HG03442 (cell line): ENCODE data around the gene DDN.

Experiments
- ATAC-seq: cut with Tn5 transposase; IDR thresholded peaks from one replicate; pipeline ENCODE4 v1.9.1; 2021; ENCODE audit warnings: mild to moderate bottlenecking, moderate library complexity; ENCODE audit not compliant: unreplicated experiment

DDN gene

DNA sequence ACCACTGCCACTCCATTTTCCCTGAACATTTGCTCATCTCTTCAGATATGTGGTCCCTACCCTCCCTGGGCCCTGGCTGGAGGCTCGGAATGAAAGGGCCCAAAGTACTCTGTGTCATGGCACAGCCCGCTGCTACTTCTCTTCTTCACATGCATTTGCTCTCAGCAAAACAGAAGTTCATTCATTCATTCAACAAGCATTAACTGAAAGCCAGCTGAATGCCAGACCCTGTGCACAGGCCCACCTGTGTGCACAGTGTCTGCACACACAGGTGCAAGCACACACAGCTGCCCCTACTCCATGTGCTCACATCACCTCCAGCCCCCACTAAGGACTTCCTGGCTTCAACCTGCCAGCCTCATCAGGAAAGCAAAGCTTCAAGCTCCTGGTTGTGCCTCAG lies 13.3 kb downstream of the DDN start:
- ATAC-seq: no peak

DNA sequence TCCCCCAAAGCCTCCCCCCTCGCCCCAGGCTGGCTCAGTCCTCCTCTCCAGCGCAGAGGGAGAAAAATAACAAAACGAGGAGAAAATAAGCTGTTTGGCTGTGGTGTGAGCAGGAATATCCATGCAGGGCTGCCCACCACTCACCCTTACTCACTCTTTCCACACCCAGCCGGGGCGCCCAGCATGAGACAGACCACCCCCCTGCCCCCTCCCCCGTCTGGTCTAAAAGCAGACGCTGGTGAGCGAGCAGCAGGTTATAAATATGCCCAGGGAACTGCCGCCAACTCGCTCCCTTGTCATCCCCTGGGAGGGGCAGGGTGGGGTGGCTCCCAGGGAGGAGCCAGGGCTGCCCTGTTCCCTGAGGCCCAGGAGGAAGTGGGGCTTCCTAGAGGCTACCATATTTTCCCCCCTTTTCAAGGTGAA lies 13.7 kb downstream of the DDN start:
- ATAC-seq: no peak

DNA sequence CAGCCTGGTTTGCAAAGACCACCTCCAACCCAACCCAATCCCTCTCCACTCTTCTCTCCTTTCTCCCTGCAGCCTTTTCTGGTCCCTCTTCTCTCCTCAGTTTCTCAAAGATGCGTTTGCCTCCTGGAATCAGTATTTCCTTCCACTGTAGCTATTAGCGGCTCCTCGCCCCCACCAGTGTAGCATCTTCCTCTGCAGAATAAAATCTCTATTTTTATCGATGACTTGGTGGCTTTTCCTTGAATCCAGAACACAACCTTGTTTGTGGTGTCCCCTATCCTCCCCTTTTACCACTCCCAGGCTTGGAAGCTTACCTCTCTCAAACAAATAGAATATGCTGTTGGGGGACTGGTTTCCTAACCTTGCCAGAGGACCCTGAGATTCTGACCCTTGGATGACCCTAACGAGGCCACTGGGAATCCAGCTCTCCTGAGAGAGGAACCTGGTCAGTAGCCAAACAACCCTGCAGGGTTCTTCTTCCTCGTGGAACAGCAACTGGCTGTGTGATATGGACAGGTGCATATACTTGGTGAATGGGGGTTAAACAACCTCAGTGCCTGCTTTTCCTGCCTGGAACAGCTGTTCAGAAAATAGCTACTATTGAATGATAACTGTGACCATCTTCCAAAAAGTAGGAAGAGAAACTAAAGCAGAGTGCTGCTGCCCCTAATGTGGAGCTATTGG lies 16.6 kb downstream of the DDN start:
- no peak for ATAC-seq

DNA sequence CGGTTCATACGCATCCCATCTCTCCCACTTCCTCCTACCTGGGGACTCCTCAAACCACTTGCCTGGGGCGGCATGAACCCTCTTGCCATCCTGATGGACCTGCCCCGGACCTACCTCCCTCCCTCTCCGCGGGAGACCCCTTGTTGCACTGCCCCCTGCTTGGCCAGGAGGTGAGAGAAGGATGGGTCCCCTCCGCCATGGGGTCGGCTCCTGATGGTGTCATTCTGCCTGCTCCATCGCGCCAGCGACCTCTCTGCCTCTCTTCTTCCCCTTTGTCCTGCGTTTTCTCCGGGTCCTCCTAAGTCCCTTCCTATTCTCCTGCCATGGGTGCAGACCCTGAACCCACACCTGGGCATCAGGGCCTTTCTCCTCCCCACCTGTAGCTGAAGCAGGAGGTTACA lies 17.4 kb downstream of the DDN start:
- no peak for ATAC-seq

DNA sequence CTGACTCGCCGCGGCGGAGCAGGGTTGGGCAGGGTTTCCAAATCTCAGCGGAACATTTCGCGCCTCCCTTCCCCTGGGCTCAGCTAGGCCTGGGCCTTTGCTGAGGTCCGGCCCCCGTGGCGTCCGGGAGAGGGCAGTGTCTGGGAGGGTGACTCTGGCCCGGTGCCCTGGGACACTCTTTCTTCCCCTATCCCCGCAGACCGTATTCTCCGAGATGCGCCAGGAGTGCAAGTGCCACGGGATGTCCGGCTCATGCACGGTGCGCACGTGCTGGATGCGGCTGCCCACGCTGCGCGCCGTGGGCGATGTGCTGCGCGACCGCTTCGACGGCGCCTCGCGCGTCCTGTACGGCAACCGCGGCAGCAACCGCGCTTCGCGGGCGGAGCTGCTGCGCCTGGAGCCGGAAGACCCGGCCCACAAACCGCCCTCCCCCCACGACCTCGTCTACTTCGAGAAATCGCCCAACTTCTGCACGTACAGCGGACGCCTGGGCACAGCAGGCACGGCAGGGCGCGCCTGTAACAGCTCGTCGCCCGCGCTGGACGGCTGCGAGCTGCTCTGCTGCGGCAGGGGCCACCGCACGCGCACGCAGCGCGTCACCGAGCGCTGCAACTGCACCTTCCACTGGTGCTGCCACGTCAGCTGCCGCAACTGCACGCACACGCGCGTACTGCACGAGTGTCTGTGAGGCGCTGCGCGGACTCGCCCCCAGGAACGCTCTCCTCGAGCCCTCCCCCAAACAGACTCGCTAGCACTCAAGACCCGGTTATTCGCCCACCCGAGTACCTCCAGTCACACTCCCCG lies 18.0 kb downstream of the DDN start:
- no peak for ATAC-seq

DNA sequence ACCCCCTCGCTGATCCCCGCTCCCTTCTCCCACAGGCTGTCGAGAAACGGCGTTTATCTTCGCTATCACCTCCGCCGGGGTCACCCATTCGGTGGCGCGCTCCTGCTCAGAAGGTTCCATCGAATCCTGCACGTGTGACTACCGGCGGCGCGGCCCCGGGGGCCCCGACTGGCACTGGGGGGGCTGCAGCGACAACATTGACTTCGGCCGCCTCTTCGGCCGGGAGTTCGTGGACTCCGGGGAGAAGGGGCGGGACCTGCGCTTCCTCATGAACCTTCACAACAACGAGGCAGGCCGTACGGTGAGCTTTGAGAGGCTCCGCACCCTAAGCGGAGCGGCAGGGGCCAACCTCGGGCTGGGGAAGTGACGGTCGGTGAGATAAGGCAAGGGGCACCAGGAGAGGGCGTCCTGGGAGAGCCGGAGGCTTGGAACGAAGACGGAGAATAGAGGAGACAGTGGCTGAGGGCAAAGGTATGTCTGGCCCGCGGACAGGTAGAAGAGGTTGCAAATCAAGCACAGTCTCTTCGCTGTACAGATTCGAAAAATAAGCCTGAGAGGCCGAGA lies 18.7 kb downstream of the DDN start:
- ATAC-seq: no peak

DNA sequence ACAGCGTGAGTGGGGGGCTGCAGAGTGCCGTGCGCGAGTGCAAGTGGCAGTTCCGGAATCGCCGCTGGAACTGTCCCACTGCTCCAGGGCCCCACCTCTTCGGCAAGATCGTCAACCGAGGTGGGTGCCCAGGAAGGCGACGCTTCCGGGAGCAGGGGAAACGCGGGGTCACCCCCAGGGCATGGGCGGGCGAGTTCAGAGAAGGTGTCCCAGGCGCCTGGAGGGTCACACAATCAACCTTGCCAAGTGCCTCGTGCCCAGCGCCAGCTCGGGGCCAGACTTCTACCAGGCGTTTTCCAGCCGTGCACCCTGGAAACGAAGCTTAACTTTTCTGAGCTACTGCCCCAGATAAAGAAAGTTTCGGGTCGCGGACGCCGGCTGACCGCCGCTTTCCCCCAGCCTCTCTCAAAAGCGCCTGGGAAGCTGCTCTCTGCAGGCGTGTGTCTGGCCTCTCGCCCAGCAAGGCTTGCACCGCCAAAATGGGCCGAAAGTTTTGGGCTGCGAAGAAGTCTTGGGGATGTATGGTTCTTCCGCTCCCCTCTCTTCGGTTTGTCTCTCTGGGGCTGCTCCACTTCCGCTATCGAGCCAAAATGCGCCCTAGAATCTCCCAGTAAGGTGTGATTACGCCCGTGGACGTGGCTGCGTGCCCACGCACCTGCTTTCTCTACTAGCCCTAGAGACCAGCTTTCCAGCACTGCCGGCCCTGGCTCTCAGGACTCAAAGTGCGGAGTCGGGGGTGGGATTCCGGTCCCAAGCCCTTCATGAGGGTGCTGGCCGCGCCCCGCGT lies 19.4 kb downstream of the DDN start:
- no peak for ATAC-seq

DNA sequence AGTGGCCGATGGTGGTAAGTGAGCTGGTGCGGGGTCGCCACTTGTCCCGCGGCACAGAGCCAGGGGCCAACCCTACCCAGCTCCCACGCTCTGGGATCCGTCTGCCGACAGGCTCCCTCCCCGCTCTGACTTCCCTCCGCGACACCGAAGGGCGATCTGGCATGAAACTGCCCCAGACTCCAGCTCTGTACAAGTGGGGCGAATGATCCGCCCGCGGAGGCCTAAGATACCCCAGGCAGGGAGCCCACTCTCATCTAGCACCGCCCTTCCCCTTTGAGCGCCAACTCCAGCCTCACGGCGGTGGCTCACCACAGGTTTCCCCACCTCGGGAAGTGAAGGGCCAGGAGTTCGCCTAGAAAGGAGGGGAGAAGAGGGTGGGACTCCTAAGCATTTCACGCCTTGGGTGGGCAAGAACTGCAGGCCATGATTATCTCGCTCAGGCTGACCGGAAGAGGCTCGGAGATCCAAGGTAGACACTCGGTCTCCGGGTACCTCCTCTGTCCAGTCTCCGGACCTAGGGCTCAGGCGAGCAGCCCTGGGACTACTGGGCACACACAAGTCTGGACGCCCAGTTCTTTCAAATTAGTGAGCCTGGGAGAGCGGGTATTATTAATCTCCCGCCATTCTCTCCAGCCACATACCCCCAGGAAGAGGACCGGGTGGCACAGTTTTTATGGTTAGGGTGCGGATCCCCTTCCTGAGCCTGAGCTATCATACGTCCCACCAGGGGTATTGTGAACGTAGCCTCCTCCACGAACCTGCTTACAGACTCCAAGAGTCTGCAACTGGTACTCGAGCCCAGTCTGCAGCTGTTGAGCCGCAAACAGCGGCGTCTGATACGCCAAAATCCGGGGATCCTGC lies 20.2 kb downstream of the DDN start:
- no peak for ATAC-seq

DNA sequence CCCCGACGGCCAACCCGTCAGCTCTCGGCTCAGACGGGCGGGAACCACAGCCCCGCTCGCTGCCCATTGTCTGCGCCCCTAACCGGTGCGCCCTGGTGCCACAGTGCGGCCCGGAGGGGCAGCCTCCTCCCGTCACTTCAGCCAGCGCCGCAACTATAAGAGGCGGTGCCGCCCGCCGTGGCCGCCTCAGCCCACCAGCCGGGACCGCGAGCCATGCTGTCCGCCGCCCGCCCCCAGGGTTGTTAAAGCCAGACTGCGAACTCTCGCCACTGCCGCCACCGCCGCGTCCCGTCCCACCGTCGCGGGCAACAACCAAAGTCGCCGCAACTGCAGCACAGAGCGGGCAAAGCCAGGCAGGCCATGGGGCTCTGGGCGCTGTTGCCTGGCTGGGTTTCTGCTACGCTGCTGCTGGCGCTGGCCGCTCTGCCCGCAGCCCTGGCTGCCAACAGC lies 20.9 kb downstream of the DDN start, which contains the start of gene WNT1:
WNT1 (plus strand) TSS at position 32 of the 450 bp plus-strand sequence; CDS start at position 361, 329 bp downstream.
- peak; percentile 9 for ATAC-seq

DNA sequence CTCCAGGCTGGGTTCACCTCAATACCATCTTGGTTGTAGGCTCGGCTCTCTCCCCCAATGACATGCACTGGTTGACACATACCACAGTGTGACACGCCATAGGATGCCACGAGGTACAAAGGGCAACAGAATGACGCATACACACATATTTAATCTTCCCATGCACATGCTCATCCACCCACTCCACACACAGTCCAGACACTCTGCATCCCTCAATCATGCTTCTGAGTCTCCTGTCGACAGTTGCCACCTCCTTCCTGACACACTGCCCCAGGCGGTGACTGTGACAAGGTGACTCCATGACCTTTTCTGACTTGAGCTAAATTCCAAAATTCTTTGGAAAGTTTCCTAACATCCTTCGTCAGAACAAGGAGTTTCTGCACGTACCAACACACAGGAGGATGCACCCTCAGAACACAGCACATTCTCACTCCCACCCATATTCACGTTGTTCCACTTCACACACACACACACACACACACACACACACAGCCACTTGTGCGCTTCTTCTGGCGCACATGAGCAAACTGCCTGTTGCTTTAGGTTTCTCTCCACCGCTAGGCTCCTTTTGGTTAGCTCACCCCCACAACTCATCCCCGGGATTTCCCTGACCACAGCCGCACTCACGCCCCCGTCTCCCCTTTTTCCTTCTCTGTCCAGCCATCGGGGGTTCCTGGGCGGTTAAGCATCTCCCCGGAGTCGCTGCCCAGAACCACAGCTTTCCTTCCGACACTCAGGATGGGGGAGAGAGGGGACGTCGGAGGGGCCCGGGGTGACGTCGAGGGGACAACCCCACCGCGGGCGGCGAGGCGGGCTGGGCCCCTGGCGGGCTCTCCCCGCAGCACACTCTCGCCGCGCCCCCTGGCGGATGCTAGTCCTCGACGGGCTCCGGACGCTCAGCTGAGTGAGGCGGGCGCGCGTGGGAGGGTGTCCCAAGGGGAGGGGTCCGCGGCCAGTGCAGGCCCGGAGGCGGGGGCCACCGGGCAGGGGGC lies 21.6 kb downstream of the DDN start:
- ATAC-seq: peak; percentile 45

DNA sequence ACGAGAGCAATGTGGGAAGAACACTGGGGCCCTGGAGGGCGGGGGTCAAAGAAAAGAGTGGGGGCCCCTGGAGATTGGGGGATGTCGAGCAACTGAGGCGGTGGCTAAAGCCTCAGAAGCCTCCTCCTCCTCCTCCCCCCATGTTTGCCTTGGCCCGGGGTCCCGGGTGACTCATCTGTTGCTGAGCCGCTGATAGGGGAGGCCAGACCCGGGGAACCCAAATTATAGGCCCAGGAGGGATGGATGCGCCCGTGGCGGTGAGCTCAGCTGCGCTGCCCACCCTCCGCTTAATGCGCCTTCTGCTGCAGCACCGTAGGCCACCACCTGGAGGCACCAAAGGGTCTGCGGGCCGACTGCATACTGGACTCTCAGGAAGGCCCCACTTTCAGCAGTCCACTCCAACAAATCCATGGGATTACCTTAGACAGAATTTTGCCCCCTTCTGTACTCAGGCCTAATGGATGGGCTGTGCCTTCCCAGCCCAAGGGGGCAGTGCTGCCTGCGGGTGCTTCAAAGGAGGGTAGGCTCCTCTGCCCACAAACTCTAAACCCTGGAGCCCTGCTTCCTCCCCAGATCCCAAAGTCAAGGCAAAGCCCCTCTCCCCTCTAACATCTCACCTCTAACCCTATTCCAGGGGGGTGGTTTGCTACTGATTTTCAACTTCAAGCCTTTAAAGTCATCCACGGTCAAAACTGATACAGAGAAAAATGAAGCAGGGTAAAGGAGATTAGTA lies 25.1 kb downstream of the DDN start:
- no peak for ATAC-seq

DNA sequence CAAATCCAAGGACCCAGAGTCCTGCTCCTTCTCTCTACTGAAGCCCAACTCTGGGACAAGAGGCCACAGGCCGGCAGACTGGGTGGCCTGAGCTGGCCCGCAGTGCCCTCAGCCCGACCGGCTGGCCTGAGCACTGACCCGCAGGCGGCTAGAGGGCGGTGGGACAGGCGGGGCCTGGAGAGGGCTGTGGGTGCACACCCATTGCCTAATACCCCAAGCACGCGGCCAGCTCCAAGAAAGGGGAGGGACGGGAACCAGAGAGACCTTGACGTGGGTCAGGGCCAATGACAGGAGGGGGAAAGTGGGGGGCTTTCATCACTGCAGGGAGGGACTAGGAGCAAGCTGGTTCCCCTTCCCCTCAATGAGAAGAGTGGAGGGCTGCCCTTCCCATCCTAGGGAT lies 25.6 kb downstream of the DDN start:
- no peak for ATAC-seq

DNA sequence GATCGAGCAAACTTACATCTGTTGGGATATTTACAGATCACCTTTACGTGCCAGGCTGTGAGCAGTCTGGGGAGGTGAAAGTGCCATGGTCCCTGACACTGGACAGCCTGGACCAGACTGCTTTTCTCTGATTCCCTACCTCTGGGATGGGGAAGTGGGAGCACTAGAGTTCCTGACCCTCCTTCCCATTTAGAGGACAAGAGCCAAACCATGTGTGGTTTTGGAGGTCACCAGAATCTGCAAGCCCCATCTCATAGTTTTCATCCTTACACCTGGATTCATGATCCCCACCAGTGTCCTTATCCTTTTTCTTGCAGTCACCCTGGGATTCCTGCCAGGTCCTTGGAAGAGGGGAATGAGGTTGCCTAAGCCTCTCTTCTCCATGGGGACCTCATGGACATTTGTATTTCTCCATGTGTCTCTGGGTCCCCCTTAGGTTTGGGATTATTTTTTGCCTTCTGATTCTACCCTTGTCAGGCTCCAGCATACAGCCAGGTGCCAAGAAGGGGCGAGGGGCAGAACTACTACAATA lies 26.2 kb downstream of the DDN start:
- no peak for ATAC-seq

DNA sequence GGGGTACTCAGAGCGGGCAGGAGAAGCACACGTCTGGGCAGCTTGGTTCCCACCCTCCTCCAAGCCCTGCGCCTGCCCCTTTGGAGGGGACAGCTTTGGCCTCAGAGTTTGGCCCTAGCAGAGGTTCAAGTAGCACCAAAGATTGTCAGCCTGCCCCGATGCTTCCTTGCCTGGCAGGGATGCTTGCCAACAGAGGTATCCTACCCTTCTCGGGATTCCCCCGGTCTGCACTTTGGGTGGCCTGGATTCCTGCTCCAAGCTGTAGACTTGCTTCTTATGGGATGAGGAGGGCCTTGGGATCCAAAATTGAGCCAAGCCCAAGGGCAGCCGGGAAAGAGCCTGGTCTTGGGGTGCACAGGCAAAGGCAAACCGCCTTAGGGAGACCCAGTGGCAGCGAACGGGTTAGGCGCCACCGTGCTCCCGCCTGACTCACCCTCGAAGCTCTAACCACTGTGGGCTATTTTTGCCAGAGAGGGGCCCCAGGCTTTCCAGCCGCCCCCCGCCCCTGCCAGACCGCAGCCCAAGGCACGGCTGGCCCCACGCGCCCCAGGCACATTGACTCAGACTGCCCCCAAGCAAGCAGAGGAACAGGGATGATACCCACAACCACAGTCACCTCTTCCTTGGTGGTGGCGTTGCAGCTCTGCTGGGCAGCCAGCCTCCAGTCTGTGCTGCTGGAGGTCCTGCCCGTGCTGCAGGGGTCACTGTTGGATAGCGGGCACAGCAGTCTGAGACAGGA lies 26.8 kb downstream of the DDN start:
- ATAC-seq: no peak

DNA sequence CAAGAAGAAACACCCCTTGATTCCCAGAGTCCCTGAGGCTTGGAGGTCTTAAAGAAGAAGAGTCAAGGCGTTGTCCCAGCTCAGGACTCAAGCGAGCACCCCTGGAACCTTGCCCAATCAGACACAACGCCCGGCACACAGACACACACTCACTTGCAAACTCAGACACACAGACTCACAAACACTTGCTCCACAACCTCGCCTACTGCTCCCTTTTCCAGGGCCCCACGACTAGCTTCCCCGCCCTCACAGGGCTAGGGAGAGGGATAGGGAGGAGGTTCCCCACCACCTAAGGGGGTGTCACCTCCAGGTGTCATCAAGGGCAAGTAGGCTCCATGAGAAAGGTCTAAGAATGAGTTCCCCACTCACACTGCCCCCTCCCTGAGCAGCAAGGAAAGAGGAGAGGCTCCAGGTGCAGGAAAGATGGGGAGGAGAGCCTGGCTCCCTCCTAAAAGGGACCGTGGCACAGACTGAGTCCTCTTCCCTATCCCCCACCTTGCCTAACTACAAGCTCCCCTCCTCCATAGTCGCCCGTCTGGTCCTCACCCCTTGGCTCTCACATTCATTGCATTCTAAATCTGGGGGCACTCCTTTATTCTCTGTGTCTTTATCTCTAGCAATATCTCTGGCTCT lies 28.4 kb downstream of the DDN start:
- no peak for ATAC-seq

DNA sequence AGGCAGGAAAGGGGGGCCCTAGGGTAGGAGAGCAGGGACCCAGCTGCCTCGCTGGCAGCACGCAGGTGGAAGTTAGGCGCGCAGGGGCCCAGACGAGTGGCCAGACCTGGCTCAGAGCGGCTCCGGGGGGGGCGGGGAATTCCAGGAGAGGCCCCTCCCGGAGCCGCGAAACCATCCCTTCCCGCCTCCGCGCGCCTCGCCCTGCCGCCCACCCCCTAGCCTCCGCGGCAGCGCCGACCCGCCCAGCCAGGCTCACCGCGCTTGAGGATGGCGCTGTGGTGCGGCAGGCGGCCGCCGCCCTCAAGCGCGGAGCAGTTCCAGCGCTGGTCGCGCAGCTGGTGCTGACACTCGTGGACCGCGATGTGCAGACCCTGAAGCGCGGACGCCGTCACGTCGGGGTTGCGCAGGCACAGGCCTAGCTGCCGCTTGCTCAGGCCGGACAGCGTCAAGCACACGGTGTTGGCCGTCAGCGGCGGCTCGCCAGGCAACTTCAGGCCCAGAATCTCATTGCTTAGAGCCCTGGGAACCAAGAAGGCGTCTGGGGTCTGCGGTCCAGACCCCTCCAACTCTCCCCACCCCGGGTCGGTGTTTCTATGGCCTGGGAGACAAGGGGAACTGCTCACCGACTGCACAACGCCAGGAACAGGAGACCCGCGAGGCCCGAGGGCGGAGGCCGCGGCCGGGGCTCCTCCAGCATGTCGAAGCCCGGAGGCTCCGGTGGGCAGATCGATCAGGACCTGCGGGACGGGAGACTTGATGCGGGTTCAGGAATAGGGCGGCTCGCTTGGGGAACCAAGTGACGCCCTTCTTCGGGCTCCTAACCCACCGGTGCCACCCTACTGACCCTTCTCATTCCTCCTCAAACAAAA lies 29.1 kb downstream of the DDN start:
- no peak for ATAC-seq
